OCI-LY7 (cell line): ENCODE results near the gene AADACL4. TPM values are rescaled to one million over a fixed set of nuclear protein-coding genes. Genes with fewer than 3 reads are reported as not detected.

Experiments used
- BruUV-seq: library from RNA; stranded (reverse); fragments of 400-500 nt; replicated peaks from 2 replicates; lab custom pipeline; 2021; lab: Mats Ljungman, UMichigan
- CTCF ChIA-PET: fragments of 300-600 bp; sonication (Branson Sonifier 250); formaldehyde crosslinking; loops from one replicate; lab custom pipeline; 2022; ENCODE audit warnings: antibody characterized with exemption; ENCODE audit not compliant: unreplicated experiment; lab: Charles Lee
- POLR2A ChIA-PET: fragments of 300-600 bp; sonication (Branson Sonifier 250); formaldehyde crosslinking; loops from one replicate; lab custom pipeline; 2022; ENCODE audit warnings: antibody characterized with exemption; lab: Charles Lee
- DNase-seq: peaks from one replicate; pipeline ENCODE4 v3.0.0-alpha.2; 2015; ENCODE audit warnings: low spot score
- H2AFZ ChIP-seq: fragments of 200-600 bp; sonication (generic), shearing (Covaris generic); 2 replicates; pipeline ENCODE4 v1.6.1; 2014; ENCODE audit warnings: mild to moderate bottlenecking, antibody characterized with exemption, low read length, moderate library complexity
- H3K27ac ChIP-seq: fragments of 200-600 bp; sonication (generic); 2 replicates; pipeline ENCODE4 v1.5.1; 2014; ENCODE audit warnings: mixed run types, low read depth, mild to moderate bottlenecking, moderate library complexity, low read length, inconsistent platforms; ENCODE audit not compliant: poor library complexity, severe bottlenecking
- H3K36me3 ChIP-seq: fragments of 200-600 bp; sonication (generic); 2 replicates; pipeline ENCODE4 v1.6.1; 2014; ENCODE audit warnings: mild to moderate bottlenecking, antibody characterized with exemption, low read length, moderate library complexity, mixed read lengths; ENCODE audit not compliant: insufficient read depth
- H3K4me1 ChIP-seq: fragments of 200-600 bp; sonication (generic); 2 replicates; pipeline ENCODE4 v1.5.1; 2014; ENCODE audit warnings: mild to moderate bottlenecking, low read length; ENCODE audit not compliant: insufficient read depth, poor library complexity, severe bottlenecking
- H3K4me2 ChIP-seq: fragments of 200-600 bp; sonication (generic); 2 replicates; pipeline ENCODE4 v1.6.1; 2014; ENCODE audit warnings: mild to moderate bottlenecking, low read length
- H3K4me3 ChIP-seq: fragments of 200-600 bp; sonication (generic); 2 replicates; pipeline ENCODE4 v1.5.1; 2014; ENCODE audit warnings: mild to moderate bottlenecking, low read depth, low read length; ENCODE audit not compliant: poor library complexity, severe bottlenecking
- H3K79me2 ChIP-seq: fragments of 200-600 bp; sonication (generic); 2 replicates; pipeline ENCODE4 v1.6.1; 2016; ENCODE audit warnings: low read depth, mild to moderate bottlenecking, low read length, moderate library complexity, mixed read lengths; ENCODE audit not compliant: insufficient read depth
- H3K9me2 ChIP-seq: fragments of 200-600 bp; sonication (generic); 2 replicates; pipeline ENCODE4 v1.6.1; 2016; ENCODE audit warnings: mild to moderate bottlenecking, low read length, mixed read lengths; ENCODE audit not compliant: insufficient read depth
- H3K9me3 ChIP-seq: fragments of 200-600 bp; sonication (generic); 2 replicates; pipeline ENCODE4 v1.6.1; 2014; ENCODE audit warnings: mild to moderate bottlenecking, mixed run types, low read length, mixed read lengths
- H4K20me1 ChIP-seq: fragments of 200-600 bp; sonication (generic); 2 replicates; pipeline ENCODE4 v1.6.1; 2014; ENCODE audit warnings: mild to moderate bottlenecking, antibody characterized with exemption, low read length, moderate library complexity, mixed read lengths; ENCODE audit not compliant: insufficient read depth
- EZH2phosphoT487 ChIP-seq: fragments of 200-600 bp; sonication (generic); IDR thresholded peaks from 2 replicates; pipeline ENCODE4 v1.6.1; 2018; ENCODE audit warnings: low read depth, borderline replicate concordance, mild to moderate bottlenecking, mixed run types, antibody characterized with exemption, low read length, moderate library complexity, mixed read lengths
- intact Hi-C: fragments of 100-400 bp; cut with micrococcal nuclease; formaldehyde crosslinking; loops from one replicate; pipeline ENCODE4 v1.10.0; 2022; ENCODE audit not compliant: unreplicated experiment
- total RNA-seq, 2 experiments: library from RNA; depleted of rRNA in 1 of 2; stranded (reverse); fragments of >200 nt in 1 of 2; shearing (Covaris generic) in 1 of 2; gene quantifications; 2 replicates each; pipeline ENCODE4 v1.2.3, GENCODE V29; 2014 to 2022
- TF ChIP-seq, protein P1 (sequence below): fragments of 200-600 bp; sonication (generic); conservative IDR thresholded peaks from 2 replicates; pipeline ENCODE4 v1.5.1; 2014; ENCODE audit warnings: mild to moderate bottlenecking, antibody characterized with exemption, low read length, moderate library complexity, mixed read lengths

The AADACL4 gene
- total RNA-seq, 2 experiments from 2014 or later = not detected

DNA sequence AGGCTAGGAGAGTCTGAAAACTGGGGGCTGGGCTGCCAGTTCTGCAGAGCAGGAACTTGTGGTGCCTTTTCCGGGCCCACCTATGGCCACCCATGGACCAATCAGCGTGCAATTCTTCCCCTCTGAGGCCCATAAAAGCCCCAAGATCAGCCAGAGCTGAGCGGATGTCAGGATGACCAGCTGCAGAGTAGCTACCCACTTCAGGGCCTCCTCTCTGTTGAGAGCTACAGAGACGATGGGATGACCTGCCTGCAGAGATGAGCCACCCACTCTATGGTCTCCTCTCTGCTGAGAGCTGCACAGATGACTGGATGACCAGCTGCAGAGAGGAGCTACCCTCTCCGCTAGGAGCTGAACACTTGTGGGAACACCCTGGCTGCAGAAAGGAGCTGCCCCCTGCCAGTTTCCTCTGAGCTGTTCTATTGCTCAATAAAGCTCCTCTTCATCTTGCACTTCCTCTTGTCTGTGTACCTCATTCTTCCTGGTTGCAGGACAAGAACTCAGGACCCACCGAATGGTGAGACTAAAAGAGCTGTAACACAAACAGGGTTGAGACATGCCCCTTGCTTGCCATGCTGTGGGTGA, 12.8 kb upstream of the AADACL4 start:
- CTCF ChIA-PET = no interaction called here
- Histone ChIP-seq H3K36me3 (no peaks in the 10 kb centered on the region), H2AFZ (no peak overlapping the region), H3K9me2 (no peaks in the 10 kb centered on the region), H3K4me3 (no peak overlapping the region), H3K79me2 (no peaks in the 10 kb centered on the region), H3K9me3 (no peaks in the 10 kb centered on the region), H3K4me2 (no peak overlapping the region), H3K4me1 (no peaks in the 10 kb centered on the region), H4K20me1 (no peaks in the 10 kb centered on the region), H3K27ac (no peak overlapping the region)
- POLR2A ChIA-PET = interaction anchor here (0.6 kb wide), 2 partner anchors 13 to 33 kb away, joined by 4 read pairs; partner anchors contain the start of gene DHRS3
- intact Hi-C loops = no loop called here
- TF ChIP-seq, protein P1, sequence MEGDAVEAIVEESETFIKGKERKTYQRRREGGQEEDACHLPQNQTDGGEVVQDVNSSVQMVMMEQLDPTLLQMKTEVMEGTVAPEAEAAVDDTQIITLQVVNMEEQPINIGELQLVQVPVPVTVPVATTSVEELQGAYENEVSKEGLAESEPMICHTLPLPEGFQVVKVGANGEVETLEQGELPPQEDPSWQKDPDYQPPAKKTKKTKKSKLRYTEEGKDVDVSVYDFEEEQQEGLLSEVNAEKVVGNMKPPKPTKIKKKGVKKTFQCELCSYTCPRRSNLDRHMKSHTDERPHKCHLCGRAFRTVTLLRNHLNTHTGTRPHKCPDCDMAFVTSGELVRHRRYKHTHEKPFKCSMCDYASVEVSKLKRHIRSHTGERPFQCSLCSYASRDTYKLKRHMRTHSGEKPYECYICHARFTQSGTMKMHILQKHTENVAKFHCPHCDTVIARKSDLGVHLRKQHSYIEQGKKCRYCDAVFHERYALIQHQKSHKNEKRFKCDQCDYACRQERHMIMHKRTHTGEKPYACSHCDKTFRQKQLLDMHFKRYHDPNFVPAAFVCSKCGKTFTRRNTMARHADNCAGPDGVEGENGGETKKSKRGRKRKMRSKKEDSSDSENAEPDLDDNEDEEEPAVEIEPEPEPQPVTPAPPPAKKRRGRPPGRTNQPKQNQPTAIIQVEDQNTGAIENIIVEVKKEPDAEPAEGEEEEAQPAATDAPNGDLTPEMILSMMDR = no peak
- no peak for TF ChIP-seq EZH2phosphoT487
- DNase-seq = no peak
- no TSS peak for BruUV-seq

DNA sequence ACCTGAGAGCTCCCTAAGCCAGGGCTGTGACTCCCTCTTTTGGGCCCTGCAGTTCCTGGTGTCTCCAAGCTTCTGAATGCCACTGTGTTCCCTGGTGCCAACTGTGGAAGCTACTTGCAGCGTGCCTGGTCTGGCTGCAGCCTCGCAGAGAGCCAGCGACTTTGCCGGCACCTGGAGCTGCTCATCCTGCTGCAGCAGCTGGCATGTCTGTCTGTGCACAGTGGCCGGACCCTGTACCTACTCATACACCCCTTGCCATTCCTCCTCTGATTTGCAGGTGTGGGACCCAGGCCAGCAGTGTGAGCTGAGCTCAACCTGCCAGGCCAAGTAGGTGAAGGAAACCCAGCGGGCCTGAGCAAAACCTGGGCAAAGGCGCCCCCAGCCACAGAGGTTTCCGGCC, 12.3 kb upstream of the AADACL4 start:
- H3K27ac ChIP-seq = no peak overlapping the region
- no peak for DNase-seq
- no peaks in the 10 kb centered on the region for H3K9me2 ChIP-seq
- H3K4me2 ChIP-seq = no peak overlapping the region
- intact Hi-C loops = no loop called here
- POLR2A ChIA-PET = interaction anchor here (0.6 kb wide), 2 partner anchors 14 to 33 kb away, joined by 4 read pairs; partner anchors contain the start of gene DHRS3
- no peaks in the 10 kb centered on the region for H3K4me1 ChIP-seq
- no peaks in the 10 kb centered on the region for H3K9me3 ChIP-seq
- CTCF ChIA-PET = no interaction called here
- no TSS peak for BruUV-seq
- no peaks in the 10 kb centered on the region for H3K36me3 ChIP-seq
- TF ChIP-seq, protein P1 = no peak
- no peak for TF ChIP-seq EZH2phosphoT487
- no peak overlapping the region for H2AFZ ChIP-seq
- H4K20me1 ChIP-seq = no peaks in the 10 kb centered on the region
- no peaks in the 10 kb centered on the region for H3K79me2 ChIP-seq
- H3K4me3 ChIP-seq = no peak overlapping the region

DNA sequence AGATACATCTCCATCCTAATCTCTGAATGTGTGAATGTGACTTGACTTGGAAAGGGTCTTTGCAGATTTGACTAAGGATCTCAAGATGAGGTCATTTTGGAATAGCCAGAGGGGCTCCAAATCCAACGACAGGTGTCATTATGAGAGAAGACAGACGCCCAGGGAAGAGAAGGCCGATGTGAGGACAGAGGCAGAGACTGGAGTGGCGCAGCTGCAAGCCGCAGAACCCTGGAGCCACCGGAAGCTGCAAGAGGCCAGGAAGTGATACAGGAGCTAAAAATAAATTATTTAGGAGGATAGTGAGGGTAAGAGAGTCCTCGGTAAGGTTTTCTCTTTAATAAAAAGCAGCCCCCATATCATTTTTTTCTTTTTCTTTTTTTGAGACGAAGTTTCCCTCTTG, 9.7 kb upstream of the AADACL4 start:
- CTCF ChIA-PET = no interaction called here

More for the DNA sequence above, 9.7 kb upstream of the AADACL4 start:
- Histone ChIP-seq H3K27ac (no peak overlapping the region), H2AFZ (no peak overlapping the region), H3K79me2 (no peaks in the 10 kb centered on the region), H3K36me3 (no peaks in the 10 kb centered on the region), H3K4me3 (no peak overlapping the region), H3K9me2 (no peaks in the 10 kb centered on the region), H4K20me1 (no peaks in the 10 kb centered on the region), H3K4me2 (no peak overlapping the region), H3K9me3 (0 out of 2 replicates have a peak, but pooled peaks cover under 1% of the 10 kb centered on the region), H3K4me1 (no peaks in the 10 kb centered on the region)
- BruUV-seq = no TSS peak
- POLR2A ChIA-PET = no interaction called here
- intact Hi-C loops = no loop called here
- TF ChIP-seq, protein P1 = no peak
- no peak for TF ChIP-seq EZH2phosphoT487
- no peak for DNase-seq
